Left hindlimb (tissue), 1 donor: ENCODE data around the gene SLC38A10.

Source experiments
- DNase-seq: peaks from one replicate; pipeline ENCODE4 v3.0.0-alpha.2; 2018

Gene SLC38A10

GRCh38 chr17:81295031-81295675, at the start of gene SLC38A10:
TSS of gene SLC38A10 (minus strand) at chr17:81295307. CDS start at chr17:81294921, 386 bp downstream.
- peak; percentile 92 for DNase-seq

- DNase-seq: no peak
Observed at GRCh38 chr17:81342269-81343070, 47.4 kb upstream of the SLC38A10 start.

- DNase-seq: no peak
Observed at GRCh38 chr17:81341516-81342268, 46.6 kb upstream of the SLC38A10 start.

GRCh38 chr17:81340607-81341515, 45.8 kb upstream of the SLC38A10 start:
- DNase-seq: peak; percentile 77

GRCh38 chr17:81339534-81340296, 44.6 kb upstream of the SLC38A10 start:
- no peak for DNase-seq

- no peak for DNase-seq
Observed at GRCh38 chr17:81339191-81339533, 44.1 kb upstream of the SLC38A10 start.

GRCh38 chr17:81338274-81339190, 43.4 kb upstream of the SLC38A10 start:
- DNase-seq: no peak

GRCh38 chr17:81337476-81337879, 42.4 kb upstream of the SLC38A10 start:
- no peak for DNase-seq

- no peak for DNase-seq
Observed at GRCh38 chr17:81336930-81337325, 41.8 kb upstream of the SLC38A10 start.

GRCh38 chr17:81336296-81336929, 41.3 kb upstream of the SLC38A10 start:
- DNase-seq: no peak

GRCh38 chr17:81335773-81336157, 40.7 kb upstream of the SLC38A10 start:
- DNase-seq: no peak

GRCh38 chr17:81334987-81335772, 40.1 kb upstream of the SLC38A10 start:
- DNase-seq: no peak

GRCh38 chr17:81334391-81334901, 39.3 kb upstream of the SLC38A10 start:
- no peak for DNase-seq

GRCh38 chr17:81333616-81334368, 38.7 kb upstream of the SLC38A10 start:
- no peak for DNase-seq

- no peak for DNase-seq
Observed at GRCh38 chr17:81332914-81333528, 37.9 kb upstream of the SLC38A10 start.

GRCh38 chr17:81332118-81332834, 37.2 kb upstream of the SLC38A10 start:
- no peak for DNase-seq

GRCh38 chr17:81331527-81332043, 36.5 kb upstream of the SLC38A10 start:
- no peak for DNase-seq
